Activated effector memory CD4-positive, alpha-beta T cell treated with anti-CD3 and anti-CD28 coated beads, Interleukin-2, amount 50 U/mL, for 16 hours (primary cell): Measurements from ENCODE around the gene RBPJ.
"Not testable (repeated sequence)": the region's sequence is repeated elsewhere in the genome, so short reads cannot be mapped to it uniquely, and the experiment has no call there.

ENCODE experiments used
- DNase-seq: peaks from one replicate; pipeline ENCODE4 v3.0.0-alpha.2; 2020

The RBPJ gene

GRCh38 chr4:26377328-26378311 lies 56.8 kb downstream of the RBPJ start:
- DNase-seq: no peak

- DNase-seq: no peak
These were observed 59.0 kb downstream of the RBPJ start for GRCh38 chr4:26379837-26380236.

GRCh38 chr4:26380740-26381139 lies 59.9 kb downstream of the RBPJ start:
- DNase-seq: no peak

- no peak for DNase-seq
These were observed 63.7 kb downstream of the RBPJ start for GRCh38 chr4:26384380-26385057.

GRCh38 chr4:26385690-26386089 lies 64.9 kb downstream of the RBPJ start:
- no peak for DNase-seq

- no peak for DNase-seq
These were observed 65.6 kb downstream of the RBPJ start for GRCh38 chr4:26386386-26386785.

- DNase-seq: no peak
These were observed 67.9 kb downstream of the RBPJ start for GRCh38 chr4:26388671-26389070.

GRCh38 chr4:26397086-26397485 lies 76.3 kb downstream of the RBPJ start:
- no peak for DNase-seq

- DNase-seq: no peak
These were observed 79.3 kb downstream of the RBPJ start for GRCh38 chr4:26400132-26400531.

- not testable (repeated sequence) for DNase-seq
These were observed 81.2 kb downstream of the RBPJ start for GRCh38 chr4:26402017-26402416.

- no peak for DNase-seq
These were observed 81.6 kb downstream of the RBPJ start for GRCh38 chr4:26402458-26402857.

- DNase-seq: no peak
These were observed 84.0 kb downstream of the RBPJ start for GRCh38 chr4:26404743-26405206.

- DNase-seq: no peak
These were observed 85.6 kb downstream of the RBPJ start for GRCh38 chr4:26406346-26406975.

- DNase-seq: no peak
These were observed 86.7 kb downstream of the RBPJ start for GRCh38 chr4:26407476-26407875.

- DNase-seq: no peak
These were observed 89.8 kb downstream of the RBPJ start for GRCh38 chr4:26410385-26411293.

GRCh38 chr4:26412381-26413372 lies 91.9 kb downstream of the RBPJ start:
- DNase-seq: no peak

- DNase-seq: no peak
These were observed 92.8 kb downstream of the RBPJ start for GRCh38 chr4:26413582-26413981.

- DNase-seq: no peak
These were observed 97.3 kb downstream of the RBPJ start for GRCh38 chr4:26418107-26418506.

- DNase-seq: no peak
These were observed 98.0 kb downstream of the RBPJ start for GRCh38 chr4:26418850-26419249.

- no peak for DNase-seq
These were observed 99.6 kb downstream of the RBPJ start for GRCh38 chr4:26420438-26420837.

- no peak for DNase-seq
These were observed 100.1 kb downstream of the RBPJ start for GRCh38 chr4:26420913-26421312.
